ENCODE results near the gene FAAH. TPM values are rescaled to one million over a fixed set of nuclear protein-coding genes. Genes with fewer than 3 reads are reported as not detected.

Gene FAAH
- total RNA-seq, 1 experiment from 2014 or later, result 2.0 TPM

- H3K79me2 ChIP-seq (ENCODE audit: low read length), result no peaks in the 10 kb centered on the region
- H3K9ac ChIP-seq (ENCODE audit: low read length), result no peak overlapping the region
- CTCF ChIA-PET, result no interaction called here
- POLR2A ChIA-PET (ENCODE audit: unreplicated experiment), result interaction anchor here (0.6 kb wide), 1 partner anchor 624 kb away, joined by 7 read pairs; no protein-coding TSS in a partner anchor
- TF ChIP-seq EZH2phosphoT487 (IDR thresholded peaks at IDR 0.05; ENCODE audit: borderline replicate concordance, low read length) (no peak), CTCF (conservative IDR thresholded peaks at IDR 0.05; ENCODE audit: low read depth, low read length) (no peak), EZH2 (IDR thresholded peaks at IDR 0.05; ENCODE audit: low read length, unreplicated experiment) (no peak)
- H3K36me3 ChIP-seq (ENCODE audit: low read depth, low read length), result peaks cover 3% of the 10 kb centered on the region; the same call in 1 of the 2 replicates
- no peaks in the 10 kb centered on the region for H3K9me2 ChIP-seq (replicated peaks; ENCODE audit: low read length)
- no TSS peak for BruUV-seq (replicated peaks)
- H3K4me1 ChIP-seq (ENCODE audit: insufficient read depth, low read length), result no peaks in the 10 kb centered on the region
- DNase-seq, result no peak
- H4K20me1 ChIP-seq (ENCODE audit: low read length), result no peaks in the 10 kb centered on the region
- no peak for ATAC-seq
- no peak overlapping the region for H3K4me3 ChIP-seq (ENCODE audit: low read length)
- no peaks in the 10 kb centered on the region for H3K9me3 ChIP-seq (ENCODE audit: low read length)
- H3K27me3 ChIP-seq (ENCODE audit: low read length), result no peaks in the 10 kb centered on the region
- no peak overlapping the region for H3K4me2 ChIP-seq (ENCODE audit: low read length)
- H2AFZ ChIP-seq (ENCODE audit: low read length), result no peak overlapping the region
- H3F3A ChIP-seq (ENCODE audit: low read length, unreplicated experiment), result no peaks in the 10 kb centered on the region
- no peak overlapping the region for H3K27ac ChIP-seq (ENCODE audit: low read length)
- intact Hi-C loops (cut with micrococcal nuclease), result no loop called here
These were observed 14.1 kb upstream of the FAAH start for GRCh38 chr1:46379996-46380395.

DNA sequence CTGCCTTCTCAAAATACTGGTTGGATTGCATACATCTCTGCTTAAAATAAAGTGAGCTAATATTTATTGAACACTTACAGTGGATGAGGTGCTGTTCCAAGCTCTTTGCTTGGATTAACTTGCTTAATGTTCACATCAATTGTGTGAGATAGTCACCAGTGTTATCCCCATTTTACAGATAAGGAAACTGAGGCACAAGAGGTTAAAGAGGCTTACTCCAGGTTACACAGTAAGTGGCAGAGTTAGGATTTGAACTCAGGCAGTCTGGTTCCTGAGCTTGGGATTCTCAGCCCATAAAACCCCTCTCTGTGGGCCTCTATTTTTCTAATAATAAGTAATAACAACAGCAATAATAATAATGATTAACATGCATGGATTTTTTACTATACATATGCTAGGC lies 13.6 kb upstream of the FAAH start:
- no peak overlapping the region for H3K4me2 ChIP-seq (ENCODE audit: low read length)
- intact Hi-C loops (cut with micrococcal nuclease), result no loop called here
- TF ChIP-seq CTCF (conservative IDR thresholded peaks at IDR 0.05; ENCODE audit: low read depth, low read length) (no peak), EZH2phosphoT487 (IDR thresholded peaks at IDR 0.05; ENCODE audit: borderline replicate concordance, low read length) (no peak), EZH2 (IDR thresholded peaks at IDR 0.05; ENCODE audit: low read length, unreplicated experiment) (no peak)
- no peaks in the 10 kb centered on the region for H3F3A ChIP-seq (ENCODE audit: low read length, unreplicated experiment)
- H3K4me1 ChIP-seq (ENCODE audit: insufficient read depth, low read length), result no peaks in the 10 kb centered on the region
- no peak overlapping the region for H3K27ac ChIP-seq (ENCODE audit: low read length)
- H4K20me1 ChIP-seq (ENCODE audit: low read length), result no peaks in the 10 kb centered on the region
- ChIA-PET CTCF (no interaction called here), POLR2A (ENCODE audit: unreplicated experiment) (interaction anchor here (0.6 kb wide), 1 partner anchor 623 kb away, joined by 7 read pairs; no protein-coding TSS in a partner anchor)
- no peak overlapping the region for H3K9ac ChIP-seq (ENCODE audit: low read length)
- no peaks in the 10 kb centered on the region for H3K9me2 ChIP-seq (replicated peaks; ENCODE audit: low read length)
- ATAC-seq, result no peak
- no peak overlapping the region for H3K4me3 ChIP-seq (ENCODE audit: low read length)
- H3K27me3 ChIP-seq (ENCODE audit: low read length), result no peaks in the 10 kb centered on the region
- BruUV-seq (replicated peaks), result no TSS peak
- DNase-seq, result no peak
- peaks cover 3% of the 10 kb centered on the region; the same call in 1 of the 2 replicates for H3K36me3 ChIP-seq (ENCODE audit: low read depth, low read length)
- H2AFZ ChIP-seq (ENCODE audit: low read length), result no peak overlapping the region
- no peaks in the 10 kb centered on the region for H3K79me2 ChIP-seq (ENCODE audit: low read length)
- H3K9me3 ChIP-seq (ENCODE audit: low read length), result no peaks in the 10 kb centered on the region

DNA sequence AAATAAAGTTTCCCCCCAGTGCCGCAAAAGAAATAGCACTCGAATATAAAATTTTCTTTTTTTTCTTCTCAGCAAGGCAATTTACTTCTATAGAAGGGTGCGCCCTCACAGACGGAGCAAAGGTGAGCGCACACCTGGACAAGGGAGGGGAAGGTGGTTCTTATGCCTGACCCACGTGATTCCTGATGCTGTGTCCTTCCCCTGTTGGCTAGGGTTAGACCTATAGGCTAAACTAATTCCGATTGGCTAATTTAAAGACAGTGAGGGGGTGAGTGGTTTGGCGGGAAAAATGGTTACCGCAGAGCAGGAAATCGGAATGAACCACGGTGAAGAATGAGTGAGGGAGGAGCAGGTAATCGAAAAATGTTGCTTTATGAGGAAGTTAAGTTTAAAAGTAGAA lies 607 bp upstream of the FAAH start:
- no peak for ATAC-seq
- H3K27ac ChIP-seq (ENCODE audit: low read length), result no peak overlapping the region
- no peak overlapping the region for H3K4me3 ChIP-seq (ENCODE audit: low read length)
- H3K27me3 ChIP-seq (ENCODE audit: low read length), result no peaks in the 10 kb centered on the region
- CTCF ChIA-PET, result no interaction called here
- H3K9me3 ChIP-seq (ENCODE audit: low read length), result peaks cover 9% of the 10 kb centered on the region; the same call in 1 of the 2 replicates
- peaks cover 8% of the 10 kb centered on the region; the same call in 1 of the 2 replicates for H3K36me3 ChIP-seq (ENCODE audit: low read depth, low read length)
- BruUV-seq (replicated peaks), result no TSS peak
- no peak overlapping the region for H2AFZ ChIP-seq (ENCODE audit: low read length)
- intact Hi-C loops (cut with micrococcal nuclease), result no loop called here
- no peak overlapping the region for H3K9ac ChIP-seq (ENCODE audit: low read length)
- no peaks in the 10 kb centered on the region for H4K20me1 ChIP-seq (ENCODE audit: low read length)
- H3K9me2 ChIP-seq (replicated peaks; ENCODE audit: low read length), result no peaks in the 10 kb centered on the region
- H3K79me2 ChIP-seq (ENCODE audit: low read length), result no peaks in the 10 kb centered on the region
- H3K4me2 ChIP-seq (ENCODE audit: low read length), result no peak overlapping the region
- H3K4me1 ChIP-seq (ENCODE audit: insufficient read depth, low read length), result no peaks in the 10 kb centered on the region
- POLR2A ChIA-PET (ENCODE audit: unreplicated experiment), result no interaction called here
- H3F3A ChIP-seq (ENCODE audit: low read length, unreplicated experiment), result no peaks in the 10 kb centered on the region
- DNase-seq, result no peak
- TF ChIP-seq CTCF (conservative IDR thresholded peaks at IDR 0.05; ENCODE audit: low read depth, low read length) (no peak), EZH2phosphoT487 (IDR thresholded peaks at IDR 0.05; ENCODE audit: borderline replicate concordance, low read length) (no peak)
